A673 (cell line): ENCODE results near the gene HDAC7.

Experiments used
- EZH2 ChIP-seq: fragments of 200-600 bp; sonication (generic); IDR thresholded peaks from 2 replicates; pipeline ENCODE4 v1.6.1; 2017; ENCODE audit warnings: borderline replicate concordance, low read depth, mild to moderate bottlenecking, mixed read lengths, antibody characterized with exemption, low read length; ENCODE audit not compliant: poor library complexity, severe bottlenecking
- TF ChIP-seq, protein P1 (sequence below): fragments of 300-800, 200-600 bp; sonication (generic); conservative IDR thresholded peaks from 2 replicates; pipeline ENCODE4 v1.5.1; 2017; ENCODE audit warnings: low read depth, mild to moderate bottlenecking, antibody characterized with exemption, low read length, moderate library complexity, mixed read lengths

- TF ChIP-seq, protein P1, sequence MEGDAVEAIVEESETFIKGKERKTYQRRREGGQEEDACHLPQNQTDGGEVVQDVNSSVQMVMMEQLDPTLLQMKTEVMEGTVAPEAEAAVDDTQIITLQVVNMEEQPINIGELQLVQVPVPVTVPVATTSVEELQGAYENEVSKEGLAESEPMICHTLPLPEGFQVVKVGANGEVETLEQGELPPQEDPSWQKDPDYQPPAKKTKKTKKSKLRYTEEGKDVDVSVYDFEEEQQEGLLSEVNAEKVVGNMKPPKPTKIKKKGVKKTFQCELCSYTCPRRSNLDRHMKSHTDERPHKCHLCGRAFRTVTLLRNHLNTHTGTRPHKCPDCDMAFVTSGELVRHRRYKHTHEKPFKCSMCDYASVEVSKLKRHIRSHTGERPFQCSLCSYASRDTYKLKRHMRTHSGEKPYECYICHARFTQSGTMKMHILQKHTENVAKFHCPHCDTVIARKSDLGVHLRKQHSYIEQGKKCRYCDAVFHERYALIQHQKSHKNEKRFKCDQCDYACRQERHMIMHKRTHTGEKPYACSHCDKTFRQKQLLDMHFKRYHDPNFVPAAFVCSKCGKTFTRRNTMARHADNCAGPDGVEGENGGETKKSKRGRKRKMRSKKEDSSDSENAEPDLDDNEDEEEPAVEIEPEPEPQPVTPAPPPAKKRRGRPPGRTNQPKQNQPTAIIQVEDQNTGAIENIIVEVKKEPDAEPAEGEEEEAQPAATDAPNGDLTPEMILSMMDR: no peak
- TF ChIP-seq EZH2: no peak
These were observed 17.8 kb downstream of the HDAC7 start for GRCh38 chr12:47801904-47802246.
